Measurements from ENCODE around the gene CYBA. TPM values are rescaled to one million over a fixed set of nuclear protein-coding genes. Genes with fewer than 3 reads are reported as not detected.

The CYBA gene
- total and polyA plus RNA-seq, 9 of the 15 experiments (the other 6 are each of a cell fraction or from before 2014, with no cell fraction given), result 0.34 to 683 (median 93.0) TPM

GRCh38 chr16:88681084-88681680 lies 30.3 kb upstream of the CYBA start:
- intact Hi-C loops (cut with micrococcal nuclease) (no loop called here), in situ Hi-C loops (cut with MboI) (no loop called here)
- H3K4me3 ChIP-seq, result no peak overlapping the region
- ATAC-seq (peak; percentile 77), FAIRE-seq (peak; percentile 15), DNase-seq (ENCODE audit: extremely low read depth in 1 of 4, low spot score in 3 of 4) (peak; percentile 60 to 72 (median 63))
- no peak overlapping the region for H3K27ac ChIP-seq (ENCODE audit: extremely low read depth, low read depth, low read length)
- no peaks in the 10 kb centered on the region for H3K27me3 ChIP-seq (ENCODE audit: control insufficient read depth in 2 of 2, insufficient read depth in 2 of 2, low read length in 2 of 2)
- no peaks in the 10 kb centered on the region for H3K9me3 ChIP-seq (replicated peaks; ENCODE audit: control insufficient read depth, insufficient read depth, low read depth, low read length)
- H2AFZ ChIP-seq (ENCODE audit: low read depth, low read length), result no peak overlapping the region
- peak overlapping the region in 1 of 2 experiments; percentile 50; a peak in 2 of 4 replicates for H3K9ac ChIP-seq (ENCODE audit: insufficient read depth in 1 of 2, low read depth in 2 of 2, low read length in 2 of 2)
- no peaks in the 10 kb centered on the region for H3K36me3 ChIP-seq (ENCODE audit: control insufficient read depth, insufficient read depth, low read length)
- no TSS peak for BruUV-seq (replicated peaks)
- peaks cover 7 to 56% of the 10 kb centered on the region in 2 experiments; a peak in 3 of 5 replicates for H3K4me1 ChIP-seq (replicated peaks in 1 of 2; ENCODE audit: control insufficient read depth in 2 of 2, insufficient read depth in 2 of 2, low read length in 2 of 2)
- H3K4me2 ChIP-seq (ENCODE audit: insufficient read depth, low read length), result no peak overlapping the region
- H4K20me1 ChIP-seq (replicated peaks; ENCODE audit: control insufficient read depth, insufficient read depth, low read length), result no peaks in the 10 kb centered on the region; the same call in 1 of the 2 replicates
- H3K9me1 ChIP-seq (ENCODE audit: control insufficient read depth, insufficient read depth, low read length), result no peaks in the 10 kb centered on the region
- 59% methylated on average over 29 of the region's 31 CpGs for WGBS (ENCODE audit: insufficient coverage, low coverage, missing lambda C conversion rate)
- ChIA-PET POLR2A (interaction anchor here (0.6 to 1.1 kb wide), 4 partner anchors 11 to 222 kb away, joined by 3 read pairs; no protein-coding TSS in a partner anchor), CTCF (ENCODE audit: low intra/inter-chr PET ratio) (no interaction called here)
- no peaks in the 10 kb centered on the region for H3K79me2 ChIP-seq (ENCODE audit: control insufficient read depth, insufficient read depth, low read length)
- TF ChIP-seq CCAR2 (IDR thresholded peaks at IDR 0.05; ENCODE audit: low read depth, low read length) (no peak), ARID2 (IDR thresholded peaks at IDR 0.05) (no peak), KLF1 (tag; IDR thresholded peaks at IDR 0.05) (no peak), BRF1 (IDR thresholded peaks at IDR 0.05; ENCODE audit: borderline replicate concordance, extremely low read depth, insufficient read length) (no peak), IFI16 (CRISPR knock-in tag; IDR thresholded peaks at IDR 0.05) (no peak), TEAD4 (IDR thresholded peaks at IDR 0.05; ENCODE audit: low read length) (no peak), TEAD4 (CRISPR knock-in tag; IDR thresholded peaks at IDR 0.05; ENCODE audit: borderline replicate concordance) (no peak), GTF2A2 (tag; IDR thresholded peaks at IDR 0.05) (no peak), GTF2F1 (IDR thresholded peaks at IDR 0.05; ENCODE audit: low read depth, low read length) (no peak), SRF (CRISPR knock-in tag; IDR thresholded peaks at IDR 0.05) (no peak), EZH2 (IDR thresholded peaks at IDR 0.05; ENCODE audit: borderline replicate concordance, low read depth, low read length) (no peak)
- TF ChIP-seq, protein P1, sequence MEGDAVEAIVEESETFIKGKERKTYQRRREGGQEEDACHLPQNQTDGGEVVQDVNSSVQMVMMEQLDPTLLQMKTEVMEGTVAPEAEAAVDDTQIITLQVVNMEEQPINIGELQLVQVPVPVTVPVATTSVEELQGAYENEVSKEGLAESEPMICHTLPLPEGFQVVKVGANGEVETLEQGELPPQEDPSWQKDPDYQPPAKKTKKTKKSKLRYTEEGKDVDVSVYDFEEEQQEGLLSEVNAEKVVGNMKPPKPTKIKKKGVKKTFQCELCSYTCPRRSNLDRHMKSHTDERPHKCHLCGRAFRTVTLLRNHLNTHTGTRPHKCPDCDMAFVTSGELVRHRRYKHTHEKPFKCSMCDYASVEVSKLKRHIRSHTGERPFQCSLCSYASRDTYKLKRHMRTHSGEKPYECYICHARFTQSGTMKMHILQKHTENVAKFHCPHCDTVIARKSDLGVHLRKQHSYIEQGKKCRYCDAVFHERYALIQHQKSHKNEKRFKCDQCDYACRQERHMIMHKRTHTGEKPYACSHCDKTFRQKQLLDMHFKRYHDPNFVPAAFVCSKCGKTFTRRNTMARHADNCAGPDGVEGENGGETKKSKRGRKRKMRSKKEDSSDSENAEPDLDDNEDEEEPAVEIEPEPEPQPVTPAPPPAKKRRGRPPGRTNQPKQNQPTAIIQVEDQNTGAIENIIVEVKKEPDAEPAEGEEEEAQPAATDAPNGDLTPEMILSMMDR (IDR thresholded peaks at IDR 0.05 in 2 of 3, conservative IDR thresholded peaks at IDR 0.05 in 1 of 3; ENCODE audit: insufficient read depth in 2 of 3, low read depth in 1 of 3, low read length in 3 of 3), result peak; percentile 69 to 76 (median 76)
- TF ChIP-seq, protein P2, sequence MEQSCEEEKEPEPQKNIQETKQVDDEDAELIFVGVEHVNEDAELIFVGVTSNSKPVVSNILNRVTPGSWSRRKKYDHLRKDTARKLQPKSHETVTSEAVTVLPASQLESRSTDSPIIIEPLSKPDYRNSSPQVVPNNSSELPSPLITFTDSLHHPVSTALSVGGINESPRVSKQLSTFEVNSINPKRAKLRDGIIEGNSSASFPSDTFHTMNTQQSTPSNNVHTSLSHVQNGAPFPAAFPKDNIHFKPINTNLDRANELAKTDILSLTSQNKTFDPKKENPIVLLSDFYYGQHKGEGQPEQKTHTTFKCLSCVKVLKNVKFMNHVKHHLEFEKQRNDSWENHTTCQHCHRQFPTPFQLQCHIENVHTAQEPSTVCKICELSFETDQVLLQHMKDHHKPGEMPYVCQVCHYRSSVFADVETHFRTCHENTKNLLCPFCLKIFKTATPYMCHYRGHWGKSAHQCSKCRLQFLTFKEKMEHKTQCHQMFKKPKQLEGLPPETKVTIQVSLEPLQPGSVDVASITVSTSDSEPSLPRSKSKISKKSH (CRISPR knock-in tag; IDR thresholded peaks at IDR 0.05), result no peak
- TF ChIP-seq, protein P3, sequence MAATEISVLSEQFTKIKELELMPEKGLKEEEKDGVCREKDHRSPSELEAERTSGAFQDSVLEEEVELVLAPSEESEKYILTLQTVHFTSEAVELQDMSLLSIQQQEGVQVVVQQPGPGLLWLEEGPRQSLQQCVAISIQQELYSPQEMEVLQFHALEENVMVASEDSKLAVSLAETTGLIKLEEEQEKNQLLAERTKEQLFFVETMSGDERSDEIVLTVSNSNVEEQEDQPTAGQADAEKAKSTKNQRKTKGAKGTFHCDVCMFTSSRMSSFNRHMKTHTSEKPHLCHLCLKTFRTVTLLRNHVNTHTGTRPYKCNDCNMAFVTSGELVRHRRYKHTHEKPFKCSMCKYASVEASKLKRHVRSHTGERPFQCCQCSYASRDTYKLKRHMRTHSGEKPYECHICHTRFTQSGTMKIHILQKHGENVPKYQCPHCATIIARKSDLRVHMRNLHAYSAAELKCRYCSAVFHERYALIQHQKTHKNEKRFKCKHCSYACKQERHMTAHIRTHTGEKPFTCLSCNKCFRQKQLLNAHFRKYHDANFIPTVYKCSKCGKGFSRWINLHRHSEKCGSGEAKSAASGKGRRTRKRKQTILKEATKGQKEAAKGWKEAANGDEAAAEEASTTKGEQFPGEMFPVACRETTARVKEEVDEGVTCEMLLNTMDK (IDR thresholded peaks at IDR 0.05; ENCODE audit: borderline replicate concordance, insufficient read depth, low read depth, low read length, poor library complexity, severe bottlenecking), result peak; percentile 47
- TF ChIP-seq, protein P4, sequence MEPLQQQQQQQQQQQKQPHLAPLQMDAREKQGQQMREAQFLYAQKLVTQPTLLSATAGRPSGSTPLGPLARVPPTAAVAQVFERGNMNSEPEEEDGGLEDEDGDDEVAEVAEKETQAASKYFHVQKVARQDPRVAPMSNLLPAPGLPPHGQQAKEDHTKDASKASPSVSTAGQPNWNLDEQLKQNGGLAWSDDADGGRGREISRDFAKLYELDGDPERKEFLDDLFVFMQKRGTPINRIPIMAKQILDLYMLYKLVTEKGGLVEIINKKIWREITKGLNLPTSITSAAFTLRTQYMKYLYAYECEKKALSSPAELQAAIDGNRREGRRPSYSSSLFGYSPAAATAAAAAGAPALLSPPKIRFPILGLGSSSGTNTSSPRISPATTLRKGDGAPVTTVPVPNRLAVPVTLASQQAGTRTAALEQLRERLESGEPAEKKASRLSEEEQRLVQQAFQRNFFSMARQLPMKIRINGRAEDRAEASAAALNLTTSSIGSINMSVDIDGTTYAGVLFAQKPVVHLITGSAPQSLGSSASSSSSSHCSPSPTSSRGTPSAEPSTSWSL (CRISPR knock-in tag; IDR thresholded peaks at IDR 0.05; ENCODE audit: borderline replicate concordance), result no peak
